A549 (cell line): ENCODE results near the gene PSMB7. TPM values are rescaled to one million over a fixed set of nuclear protein-coding genes. Genes with fewer than 3 reads are reported as not detected.

ENCODE experiments used
- ATAC-seq, 2 experiments: fragments of 200-7000 bp in 1 of 2; fragments of >200 bp in 1 of 2; cut with Nextera tagmentation in 1 of 2; cut with Tn5 transposase in 1 of 2; 3 replicates each; pipeline versions ENCODE4 v1.8.0 to v1.9.1; 2018 to 2020; ENCODE audit warnings: mild to moderate bottlenecking in 1 of 2, moderate library complexity in 1 of 2
- CTCF ChIA-PET: fragments of 300-600 bp; sonication (Branson Sonifier 250); formaldehyde crosslinking; extraction: SDS; loops from one replicate; lab custom pipeline; 2021; ENCODE audit warnings: antibody characterized with exemption, inconsistent platforms; lab: Yijun Ruan, JAX
- POLR2A ChIA-PET: fragments of 350-600 bp; formaldehyde crosslinking; extraction: SDS; loops from one replicate; lab custom pipeline; 2021; ENCODE audit warnings: antibody characterized with exemption, inconsistent platforms; lab: Yijun Ruan, JAX
- DNase-seq, 2 experiments: peaks; one replicate each; pipeline versions ENCODE4 v3.0.0 to v3.0.0-alpha.2; 2011 to 2016; ENCODE audit warnings: low read depth in 1 of 2, low spot score in 1 of 2
- FAIRE-seq: peaks from 2 replicates; lab custom pipeline; 2011; peaks lifted over from hg19 to GRCh38; lab: Jason Lieb, UNC
- H3K27ac ChIP-seq, 2 experiments: fragments of >200 bp; sonication (Bioruptor Twin); formaldehyde crosslinking; 3 replicates each; pipeline ENCODE4 v1.5.1; 2016 to 2017
- H3K4me1 ChIP-seq: fragments of >200 bp; sonication (Bioruptor Twin); formaldehyde crosslinking; 3 replicates; pipeline ENCODE4 v1.6.1; 2016
- H3K4me2 ChIP-seq: fragments of >200 bp; sonication (Bioruptor Twin); formaldehyde crosslinking; 3 replicates; pipeline ENCODE4 v1.6.1; 2016
- H3K4me3 ChIP-seq: fragments of >200 bp; sonication (Bioruptor Twin); formaldehyde crosslinking; 3 replicates; pipeline ENCODE4 v1.5.1; 2016
- H3K9me3 ChIP-seq: fragments of >200 bp; sonication (Bioruptor Twin); formaldehyde crosslinking; 3 replicates; pipeline ENCODE4 v1.6.1; 2016
- ATOH8 ChIP-seq: fragments of 250-450 bp; sonication (Bioruptor Pico); IDR thresholded peaks from 2 replicates; pipeline ENCODE4 v1.5.0; 2020; ENCODE audit warnings: low read depth, mild to moderate bottlenecking, moderate library complexity
- BCL3 ChIP-seq: fragments of >200 bp; sonication (Bioruptor Twin); formaldehyde crosslinking; IDR thresholded peaks from 3 replicates; pipeline ENCODE4 v1.6.1; 2016
- BHLHE40 ChIP-seq: IDR thresholded peaks from 2 replicates; pipeline ENCODE4 v1.6.1; 2012; ENCODE audit warnings: low read depth, low read length, inconsistent platforms
- CBX8 ChIP-seq: fragments of 200-600 bp; sonication (generic); IDR thresholded peaks from 2 replicates; pipeline ENCODE4 v1.6.1; 2016
- CEBPB ChIP-seq, 2 experiments: fragments of >200 bp in 1 of 2; sonication (Bioruptor Twin) in 1 of 2; formaldehyde crosslinking in 1 of 2; IDR thresholded peaks; 2 replicates each; pipeline ENCODE4 v1.6.1; 2012 to 2016
- EP300 ChIP-seq, 2 experiments: fragments of >200 bp; sonication (Bioruptor Twin); formaldehyde crosslinking; IDR thresholded peaks; 2 replicates in 1 of 2; 3 replicates in 1 of 2; pipeline ENCODE4 v1.6.1; 2016 to 2017
- ESRRA ChIP-seq: fragments of 150-350 bp; IDR thresholded peaks from 2 replicates; pipeline ENCODE4 v1.6.1; 2014; ENCODE audit warnings: mild to moderate bottlenecking, low read length, borderline replicate concordance
- FOSL2 ChIP-seq, 2 experiments: fragments of 450-650 bp in 1 of 2; fragments of >200 bp in 1 of 2; sonication (Bioruptor Twin) in 1 of 2; formaldehyde crosslinking; IDR thresholded peaks; 2 replicates each; pipeline versions ENCODE4 v1.5.0 to v1.6.1; 2016 to 2020; ENCODE audit warnings: mild to moderate bottlenecking in 1 of 2, moderate library complexity in 1 of 2
- GATA3 ChIP-seq: IDR thresholded peaks from 2 replicates; pipeline ENCODE4 v1.6.1; 2012; ENCODE audit warnings: borderline replicate concordance
- HEYL ChIP-seq: fragments of 250-450 bp; sonication (Bioruptor Pico); IDR thresholded peaks from 2 replicates; pipeline ENCODE4 v1.8.0; 2021; ENCODE audit warnings: mild to moderate bottlenecking, moderate library complexity
- HMGXB4 ChIP-seq: fragments of 250-450 bp; sonication (Bioruptor Pico); IDR thresholded peaks from 2 replicates; pipeline ENCODE4 v1.5.0; 2021; ENCODE audit warnings: mild to moderate bottlenecking, moderate library complexity, borderline replicate concordance
- HOXA7 ChIP-seq: fragments of 250-450 bp; sonication (Bioruptor Pico); IDR thresholded peaks from 2 replicates; pipeline ENCODE4 v1.5.0; 2020; ENCODE audit warnings: mild to moderate bottlenecking, moderate library complexity
- HOXB5 ChIP-seq: fragments of 250-450 bp; sonication (Bioruptor Pico); IDR thresholded peaks from 2 replicates; pipeline ENCODE4 v1.5.0; 2020; ENCODE audit warnings: mild to moderate bottlenecking, moderate library complexity
- JUN ChIP-seq, 2 experiments: fragments of >200 bp; sonication (Bioruptor Twin); formaldehyde crosslinking; IDR thresholded peaks; 2 replicates in 1 of 2; 3 replicates in 1 of 2; pipeline ENCODE4 v1.6.1; 2016 to 2017
- JUNB ChIP-seq: fragments of >200 bp; sonication (Bioruptor Twin); formaldehyde crosslinking; IDR thresholded peaks from 2 replicates; pipeline ENCODE4 v1.6.1; 2016
- KDM5A ChIP-seq: fragments of 200-600 bp; sonication (generic); IDR thresholded peaks from 2 replicates; pipeline ENCODE4 v1.6.1; 2016; ENCODE audit warnings: antibody characterized with exemption, mild to moderate bottlenecking
- MAZ ChIP-seq: fragments of 150-350 bp; IDR thresholded peaks from 2 replicates; pipeline ENCODE4 v1.6.1; 2014; ENCODE audit warnings: antibody characterized with exemption, low read depth, low read length, borderline replicate concordance
- MYC ChIP-seq: IDR thresholded peaks from 2 replicates; pipeline ENCODE4 v1.6.1; 2012; ENCODE audit warnings: mild to moderate bottlenecking, inconsistent platforms, low read length, improper control_type of control experiment, borderline replicate concordance
- POLR2A ChIP-seq: IDR thresholded peaks from 2 replicates; pipeline ENCODE4 v1.6.1; 2012; ENCODE audit warnings: mild to moderate bottlenecking, low read length
- REST ChIP-seq: fragments of 200-600 bp; sonication (generic); IDR thresholded peaks from 2 replicates; pipeline ENCODE4 v1.6.1; 2016; ENCODE audit warnings: antibody characterized with exemption, mild to moderate bottlenecking, moderate library complexity
- SMC3 ChIP-seq: fragments of >200 bp; sonication (Bioruptor Twin); formaldehyde crosslinking; IDR thresholded peaks from 3 replicates; pipeline ENCODE4 v1.6.1; 2018; ENCODE audit warnings: inconsistent platforms
- TP53 ChIP-seq: fragments of 250-450 bp; sonication (Bioruptor Pico); IDR thresholded peaks from 2 replicates; pipeline ENCODE4 v1.5.0; 2021; ENCODE audit warnings: mild to moderate bottlenecking, moderate library complexity
- USF2 ChIP-seq: fragments of 450-650 bp; IDR thresholded peaks from 2 replicates; pipeline ENCODE4 v1.6.1; 2014; ENCODE audit warnings: antibody characterized with exemption
- ZSCAN20 ChIP-seq: fragments of 250-450 bp; sonication (Bioruptor Pico); IDR thresholded peaks from 2 replicates; pipeline ENCODE4 v1.8.0; 2022; ENCODE audit warnings: mild to moderate bottlenecking, moderate library complexity
- WGBS: methylation state at CpG from one replicate; pipeline ENCODE4 v1.1.6; 2017; ENCODE audit errors: missing lambda C conversion rate; 5-methylcytosine and 5-hydroxymethylcytosine counted together
- polyA plus RNA-seq, 4 experiments: library from polyadenylated mRNA; depleted of rRNA in 3 of 4; stranded (reverse); fragments of >200 nt; fragmentation: RNase III in 1 of 4; extraction: RNeasy Plus Mini Kit Qiagen cat#74134 plus additional on column Dnase treatment in 1 of 4; gene quantifications; 2 replicates in 3 of 4; 3 replicates in 1 of 4; pipeline ENCODE4 v1.2.3, GENCODE V29; 2011 to 2017

Gene PSMB7
- polyA plus RNA-seq, 2 of the 4 experiments (the other 2 are of a cell fraction) = 332 to 418 TPM

GRCh38 chr9:124447297-124447661 lies 32.0 kb upstream of the PSMB7 start:
- ATAC-seq (no peak), DNase-seq (no peak), FAIRE-seq (no peak)
- CTCF ChIA-PET = interaction anchor here (1.6 to 2.8 kb wide), 2 partner anchors 16 to 28 kb away, joined by 5 to 6 read pairs; no protein-coding TSS in a partner anchor
- POLR2A ChIA-PET = no interaction called here
- H3K9me3 ChIP-seq = no peaks in the 10 kb centered on the region; the same call in 2 of the 3 replicates
- 80% methylated on average over 4 of the region's 4 CpGs for WGBS
- no peak overlapping the region for H3K27ac ChIP-seq
- TF ChIP-seq USF2 (no peak), POLR2A (no peak), FOSL2 (IDR thresholded peaks at IDR 0.05) (no peak), FOSL2 (CRISPR knock-in tag; IDR thresholded peaks at IDR 0.05) (no peak), MAZ (no peak), ESRRA (no peak), BHLHE40 (no peak), JUN (IDR thresholded peaks at IDR 0.05) (no peak)
- H3K4me2 ChIP-seq = no peak overlapping the region
- H3K4me1 ChIP-seq = no peaks in the 10 kb centered on the region; the same call in 2 of the 3 replicates
- H3K4me3 ChIP-seq = no peak overlapping the region

- H3K4me3 ChIP-seq = no peak overlapping the region
- H3K9me3 ChIP-seq = no peaks in the 10 kb centered on the region; the same call in 2 of the 3 replicates
- ATAC-seq (no peak), DNase-seq (no peak), FAIRE-seq (no peak)
- CTCF ChIA-PET = interaction anchor here (2.8 kb wide), 1 partner anchor 19 kb away, joined by 5 read pairs; no protein-coding TSS in a partner anchor
- no peak overlapping the region for H3K27ac ChIP-seq
- no peaks in the 10 kb centered on the region for H3K4me1 ChIP-seq
- WGBS = 65% methylated on average over 3 of the region's 3 CpGs
- TF ChIP-seq MAZ = no peak
- TF ChIP-seq CBX8 = no peak
- no peak for TF ChIP-seq GATA3
- TF ChIP-seq HMGXB4 (CRISPR knock-in tag) = no peak
- no peak for TF ChIP-seq HEYL (CRISPR knock-in tag)
- no peak for TF ChIP-seq HOXB5 (CRISPR knock-in tag)
- TF ChIP-seq JUNB = no peak
- no peak for TF ChIP-seq TP53 (CRISPR knock-in tag)
- TF ChIP-seq REST = no peak
- no peak for TF ChIP-seq HOXA7 (CRISPR knock-in tag)
- no peak for TF ChIP-seq SMC3
- no peak overlapping the region for H3K4me2 ChIP-seq
- POLR2A ChIA-PET = no interaction called here
These were observed 28.9 kb upstream of the PSMB7 start for GRCh38 chr9:124444166-124444565.

- H3K9me3 ChIP-seq = no peaks in the 10 kb centered on the region; the same call in 2 of the 3 replicates
- no peak overlapping the region for H3K27ac ChIP-seq
- 66% methylated on average over 2 of the region's 2 CpGs for WGBS
- FAIRE-seq (no peak), ATAC-seq (no peak), DNase-seq (no peak)
- POLR2A ChIA-PET = no interaction called here
- no peak overlapping the region for H3K4me2 ChIP-seq
- CTCF ChIA-PET = no interaction called here
- no peaks in the 10 kb centered on the region for H3K4me1 ChIP-seq
- no peak overlapping the region for H3K4me3 ChIP-seq
- TF ChIP-seq ZSCAN20 (no peak), FOSL2 (IDR thresholded peaks at IDR 0.05) (no peak), FOSL2 (CRISPR knock-in tag; IDR thresholded peaks at IDR 0.05) (no peak), CEBPB (IDR thresholded peaks at IDR 0.05) (no peak), KDM5A (no peak), MYC (no peak), BCL3 (no peak), SMC3 (no peak), ATOH8 (CRISPR knock-in tag) (no peak), EP300 (IDR thresholded peaks at IDR 0.05) (no peak)
These were observed 28.4 kb upstream of the PSMB7 start for GRCh38 chr9:124443625-124444024.
